ENCODE measurements around the gene LYVE1.

The LYVE1 gene, protein sequence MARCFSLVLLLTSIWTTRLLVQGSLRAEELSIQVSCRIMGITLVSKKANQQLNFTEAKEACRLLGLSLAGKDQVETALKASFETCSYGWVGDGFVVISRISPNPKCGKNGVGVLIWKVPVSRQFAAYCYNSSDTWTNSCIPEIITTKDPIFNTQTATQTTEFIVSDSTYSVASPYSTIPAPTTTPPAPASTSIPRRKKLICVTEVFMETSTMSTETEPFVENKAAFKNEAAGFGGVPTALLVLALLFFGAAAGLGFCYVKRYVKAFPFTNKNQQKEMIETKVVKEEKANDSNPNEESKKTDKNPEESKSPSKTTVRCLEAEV

DNA sequence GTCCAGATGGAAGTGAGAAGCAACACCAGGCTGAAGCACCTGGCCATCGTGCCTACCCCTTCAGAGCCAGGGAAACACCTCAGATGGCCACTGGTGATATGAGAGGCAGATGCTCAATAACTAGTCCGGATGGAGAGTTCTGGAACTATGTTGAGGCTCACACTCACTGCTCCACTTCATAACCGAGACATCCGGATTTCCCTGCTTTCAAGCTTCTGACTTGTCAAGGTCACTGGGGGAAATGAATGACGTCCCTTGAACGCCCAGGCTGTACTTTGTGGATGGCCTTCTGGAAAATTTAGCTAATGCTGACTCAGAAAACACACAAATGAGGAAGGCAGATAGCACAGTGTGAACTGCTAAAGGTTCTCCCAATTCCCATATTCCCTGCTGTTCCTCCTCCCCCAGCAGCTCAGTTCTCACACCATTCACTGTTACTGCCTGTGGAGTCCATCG lies at the start of gene LYVE1:
TSS of gene LYVE1 (minus strand) at position 180 of the 456 bp plus-strand sequence. CDS start at position 47, 133 bp downstream.
- TF ChIP-seq, protein P1, sequence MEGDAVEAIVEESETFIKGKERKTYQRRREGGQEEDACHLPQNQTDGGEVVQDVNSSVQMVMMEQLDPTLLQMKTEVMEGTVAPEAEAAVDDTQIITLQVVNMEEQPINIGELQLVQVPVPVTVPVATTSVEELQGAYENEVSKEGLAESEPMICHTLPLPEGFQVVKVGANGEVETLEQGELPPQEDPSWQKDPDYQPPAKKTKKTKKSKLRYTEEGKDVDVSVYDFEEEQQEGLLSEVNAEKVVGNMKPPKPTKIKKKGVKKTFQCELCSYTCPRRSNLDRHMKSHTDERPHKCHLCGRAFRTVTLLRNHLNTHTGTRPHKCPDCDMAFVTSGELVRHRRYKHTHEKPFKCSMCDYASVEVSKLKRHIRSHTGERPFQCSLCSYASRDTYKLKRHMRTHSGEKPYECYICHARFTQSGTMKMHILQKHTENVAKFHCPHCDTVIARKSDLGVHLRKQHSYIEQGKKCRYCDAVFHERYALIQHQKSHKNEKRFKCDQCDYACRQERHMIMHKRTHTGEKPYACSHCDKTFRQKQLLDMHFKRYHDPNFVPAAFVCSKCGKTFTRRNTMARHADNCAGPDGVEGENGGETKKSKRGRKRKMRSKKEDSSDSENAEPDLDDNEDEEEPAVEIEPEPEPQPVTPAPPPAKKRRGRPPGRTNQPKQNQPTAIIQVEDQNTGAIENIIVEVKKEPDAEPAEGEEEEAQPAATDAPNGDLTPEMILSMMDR (IDR thresholded peaks at IDR 0.05; ENCODE audit: low read depth, low read length, missing control alignments) = no peak
- no peak for DNase-seq (ENCODE audit: extremely low read depth, low read depth)

DNA sequence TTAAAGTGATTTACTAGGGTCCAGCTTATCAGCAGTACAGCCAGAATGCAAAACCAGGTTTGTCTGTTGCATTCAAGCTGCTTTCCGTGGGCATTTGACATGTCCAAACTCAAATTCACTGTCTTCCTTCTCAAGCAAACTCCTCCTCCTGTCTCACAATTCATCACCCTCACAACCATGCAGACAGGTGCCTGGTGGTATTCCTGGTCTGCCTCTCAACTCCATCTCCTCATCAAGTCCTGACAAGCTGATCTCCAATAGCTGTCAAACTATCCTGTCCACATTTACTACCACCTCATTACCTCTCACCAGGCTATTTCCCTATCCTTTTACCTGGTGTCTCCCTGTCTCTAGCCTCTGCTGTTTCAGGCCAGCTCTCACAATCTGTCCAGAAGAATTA lies 49.1 kb upstream of the LYVE1 start:
- TF ChIP-seq, protein P1 (IDR thresholded peaks at IDR 0.05; ENCODE audit: low read depth, low read length, missing control alignments) = no peak
- no peak for DNase-seq (ENCODE audit: extremely low read depth, low read depth)
- H3K4me3 ChIP-seq (replicated peaks; ENCODE audit: low read depth, low read length) = no peak overlapping the region

More for the DNA sequence above, at the start of gene LYVE1:
- H3K4me3 ChIP-seq (replicated peaks; ENCODE audit: low read depth, low read length) = no peak within 1 kb of the TSS

DNA sequence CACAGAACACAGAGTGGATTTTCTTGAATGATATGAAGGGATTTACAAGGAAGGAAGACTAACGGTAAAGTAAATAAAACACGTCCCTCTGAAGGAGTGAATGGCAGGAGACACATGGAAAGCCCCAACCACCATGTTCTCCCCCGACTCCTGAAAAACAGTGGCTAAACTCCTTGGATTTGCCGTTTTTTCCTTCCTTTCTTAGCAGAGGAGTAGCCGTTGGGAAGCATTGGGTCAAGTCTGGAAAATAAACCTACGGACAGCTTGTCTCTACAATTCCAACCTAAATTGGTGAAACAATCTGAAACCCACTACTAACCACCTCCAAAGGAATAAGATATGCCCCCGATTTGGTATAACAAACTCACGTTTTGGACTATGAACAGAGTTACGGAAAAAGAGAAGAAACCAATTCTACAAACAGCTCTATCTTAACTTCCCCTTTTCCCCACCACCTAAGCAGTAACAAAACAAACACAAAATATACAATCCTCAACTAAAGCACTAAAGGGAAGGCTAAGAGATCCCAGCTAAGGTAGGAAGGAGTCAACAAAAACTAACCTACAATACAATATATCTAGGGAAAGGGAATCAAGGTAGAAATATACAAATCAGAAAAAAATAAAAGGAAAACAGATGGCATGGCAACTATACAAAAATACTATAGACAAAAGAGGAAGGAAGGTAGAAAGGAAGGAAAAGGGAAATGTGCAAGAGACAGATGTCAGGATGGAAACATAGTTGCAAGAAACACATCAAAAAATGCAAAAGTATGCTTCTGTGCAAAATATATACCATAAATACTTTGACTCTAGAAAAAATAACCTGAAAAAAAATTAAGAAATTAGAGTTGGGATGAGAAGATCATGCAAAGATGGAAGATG lies 43.8 kb upstream of the LYVE1 start:
- TF ChIP-seq, protein P1 (IDR thresholded peaks at IDR 0.05; ENCODE audit: low read depth, low read length, missing control alignments) = no peak
- H3K4me3 ChIP-seq (replicated peaks; ENCODE audit: low read depth, low read length) = no peak overlapping the region
- no peak for DNase-seq (ENCODE audit: extremely low read depth, low read depth)

DNA sequence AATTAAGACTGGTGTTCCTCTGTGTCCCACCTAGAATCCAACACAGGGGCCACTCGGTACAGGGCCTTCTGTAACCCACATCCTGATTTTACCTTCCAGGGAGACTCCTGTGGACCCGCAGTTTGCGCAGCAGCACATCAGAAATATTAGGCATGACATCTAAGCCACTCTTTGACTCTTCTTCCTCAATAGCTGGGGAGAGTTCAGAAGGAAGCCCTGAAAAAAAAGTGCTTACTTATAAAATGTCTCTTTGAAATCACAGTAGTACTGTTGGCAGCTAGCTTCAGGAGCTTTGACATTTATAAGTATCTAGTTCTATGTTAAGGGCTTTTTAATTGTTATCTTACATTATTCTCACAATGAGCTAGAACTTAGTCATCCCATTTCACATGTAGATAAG lies 41.2 kb upstream of the LYVE1 start:
- no peak overlapping the region for H3K4me3 ChIP-seq (replicated peaks; ENCODE audit: low read depth, low read length)
- no peak for DNase-seq (ENCODE audit: extremely low read depth, low read depth)
- TF ChIP-seq, protein P1 (IDR thresholded peaks at IDR 0.05; ENCODE audit: low read depth, low read length, missing control alignments) = no peak

DNA sequence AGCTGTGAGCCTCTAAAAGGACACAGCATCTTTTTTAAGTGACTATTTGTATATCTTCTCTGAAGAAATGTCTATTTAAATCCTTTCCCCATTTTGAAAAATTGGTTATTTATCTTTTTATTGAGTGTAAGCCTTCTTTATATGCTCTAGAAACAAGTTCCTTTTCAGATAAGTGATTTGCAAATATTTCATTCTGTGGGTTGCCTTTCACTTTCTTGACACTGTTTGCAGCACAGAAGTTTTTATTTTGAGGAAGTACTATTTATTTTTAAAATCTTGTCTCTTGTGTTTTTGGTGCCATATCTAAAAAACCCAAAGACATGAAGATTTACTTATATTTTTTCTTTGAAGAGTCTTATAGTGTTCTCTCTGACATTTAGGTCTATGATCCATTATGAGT lies 40.1 kb upstream of the LYVE1 start:
- DNase-seq (ENCODE audit: extremely low read depth, low read depth) = no peak
- no peak overlapping the region for H3K4me3 ChIP-seq (replicated peaks; ENCODE audit: low read depth, low read length)
- TF ChIP-seq, protein P1 (IDR thresholded peaks at IDR 0.05; ENCODE audit: low read depth, low read length, missing control alignments) = no peak

DNA sequence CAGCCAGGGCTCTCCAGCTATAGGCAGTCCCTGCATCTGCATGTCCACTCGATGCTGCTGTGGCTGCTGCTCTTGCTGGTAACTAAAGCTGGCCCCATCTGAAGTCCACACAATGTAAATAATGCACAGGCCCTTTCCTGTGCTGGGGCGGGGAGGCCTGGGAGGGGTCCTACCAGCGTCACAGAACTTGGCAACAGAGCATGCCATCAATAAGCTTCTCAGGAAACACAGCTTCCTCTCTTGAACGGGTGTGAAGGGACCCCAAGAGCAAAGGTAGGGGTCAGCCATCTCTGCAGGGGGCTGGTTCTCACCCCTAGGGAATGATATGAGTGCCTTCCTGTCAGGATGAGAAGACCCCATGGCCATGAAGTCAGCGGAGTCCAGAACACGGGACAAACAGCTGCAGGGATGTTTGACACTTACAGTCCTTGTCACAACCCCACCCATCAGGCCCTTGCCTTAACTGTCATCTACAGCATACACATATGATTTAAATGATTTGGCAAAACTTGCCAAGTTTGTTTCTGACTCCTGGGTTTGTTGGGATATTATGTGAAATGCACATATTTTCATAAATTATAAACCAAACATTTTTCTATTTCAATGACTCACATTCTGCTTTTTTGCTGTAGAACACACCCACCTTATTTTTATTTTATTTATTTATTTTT lies 39.1 kb upstream of the LYVE1 start:
- no peak for DNase-seq (ENCODE audit: extremely low read depth, low read depth)
- H3K4me3 ChIP-seq (replicated peaks; ENCODE audit: low read depth, low read length) = no peak overlapping the region
- TF ChIP-seq, protein P1 (IDR thresholded peaks at IDR 0.05; ENCODE audit: low read depth, low read length, missing control alignments) = no peak

Data from HFF-Myc (cell line).